ENCODE data around the gene LMO1.

Gene LMO1

GRCh38 chr11:8242499-8243280, 21.0 kb downstream of the LMO1 start:
- TF ChIP-seq, protein P1, sequence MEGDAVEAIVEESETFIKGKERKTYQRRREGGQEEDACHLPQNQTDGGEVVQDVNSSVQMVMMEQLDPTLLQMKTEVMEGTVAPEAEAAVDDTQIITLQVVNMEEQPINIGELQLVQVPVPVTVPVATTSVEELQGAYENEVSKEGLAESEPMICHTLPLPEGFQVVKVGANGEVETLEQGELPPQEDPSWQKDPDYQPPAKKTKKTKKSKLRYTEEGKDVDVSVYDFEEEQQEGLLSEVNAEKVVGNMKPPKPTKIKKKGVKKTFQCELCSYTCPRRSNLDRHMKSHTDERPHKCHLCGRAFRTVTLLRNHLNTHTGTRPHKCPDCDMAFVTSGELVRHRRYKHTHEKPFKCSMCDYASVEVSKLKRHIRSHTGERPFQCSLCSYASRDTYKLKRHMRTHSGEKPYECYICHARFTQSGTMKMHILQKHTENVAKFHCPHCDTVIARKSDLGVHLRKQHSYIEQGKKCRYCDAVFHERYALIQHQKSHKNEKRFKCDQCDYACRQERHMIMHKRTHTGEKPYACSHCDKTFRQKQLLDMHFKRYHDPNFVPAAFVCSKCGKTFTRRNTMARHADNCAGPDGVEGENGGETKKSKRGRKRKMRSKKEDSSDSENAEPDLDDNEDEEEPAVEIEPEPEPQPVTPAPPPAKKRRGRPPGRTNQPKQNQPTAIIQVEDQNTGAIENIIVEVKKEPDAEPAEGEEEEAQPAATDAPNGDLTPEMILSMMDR (conservative IDR thresholded peaks at IDR 0.05; ENCODE audit: low read depth, low read length) = no peak
- H3K4me3 ChIP-seq (ENCODE audit: low read length) = no peak overlapping the region
- no peak for DNase-seq (ENCODE audit: low read depth)

GRCh38 chr11:8242118-8242475, 21.6 kb downstream of the LMO1 start:
- TF ChIP-seq, protein P1 (conservative IDR thresholded peaks at IDR 0.05; ENCODE audit: low read depth, low read length) = no peak
- no peak for DNase-seq (ENCODE audit: low read depth)
- H3K4me3 ChIP-seq (ENCODE audit: low read length) = no peak overlapping the region

DNA sequence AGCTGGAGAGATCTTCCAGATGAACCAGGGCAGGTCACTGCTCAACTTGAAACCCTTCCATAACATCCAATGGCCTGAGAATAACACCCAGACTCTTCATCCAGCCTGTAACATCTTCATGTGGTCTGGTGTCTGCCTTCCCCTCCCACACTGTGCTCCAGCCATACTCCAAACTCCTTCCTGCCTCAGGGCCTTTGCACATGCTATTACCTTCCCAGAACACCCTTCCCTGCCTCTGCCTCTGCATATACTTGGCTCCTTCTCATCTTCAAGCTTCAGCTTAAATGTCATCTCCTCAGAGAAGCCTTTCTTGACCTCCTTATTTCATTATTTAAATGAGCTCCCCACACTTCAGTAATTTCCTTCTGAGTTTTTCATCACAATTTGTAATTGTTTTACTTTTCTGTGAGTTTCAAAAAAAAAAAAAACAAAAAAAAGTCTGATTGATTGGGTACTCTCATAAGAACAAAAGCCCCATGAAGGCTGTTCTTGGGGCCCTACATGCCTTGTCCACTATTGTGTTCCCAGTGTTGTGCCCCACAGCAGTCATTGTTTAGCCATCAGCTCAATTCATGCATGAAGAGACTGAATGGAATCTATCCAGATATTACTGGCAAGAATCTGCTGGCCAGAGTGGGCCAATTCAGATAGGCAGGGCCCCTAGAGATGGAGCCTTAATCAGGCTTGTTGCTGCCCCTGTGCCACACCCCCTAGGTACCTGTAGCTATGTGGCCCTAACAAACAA, 22.1 kb downstream of the LMO1 start:
- DNase-seq (ENCODE audit: low read depth) = no peak
- no peak overlapping the region for H3K4me3 ChIP-seq (ENCODE audit: low read length)
- TF ChIP-seq, protein P1 (conservative IDR thresholded peaks at IDR 0.05; ENCODE audit: low read depth, low read length) = no peak

GRCh38 chr11:8239536-8240228, 24.0 kb downstream of the LMO1 start:
- no peak overlapping the region for H3K4me3 ChIP-seq (ENCODE audit: low read length)
- TF ChIP-seq, protein P1 (conservative IDR thresholded peaks at IDR 0.05; ENCODE audit: low read depth, low read length) = no peak
- DNase-seq (ENCODE audit: low read depth) = no peak

DNA sequence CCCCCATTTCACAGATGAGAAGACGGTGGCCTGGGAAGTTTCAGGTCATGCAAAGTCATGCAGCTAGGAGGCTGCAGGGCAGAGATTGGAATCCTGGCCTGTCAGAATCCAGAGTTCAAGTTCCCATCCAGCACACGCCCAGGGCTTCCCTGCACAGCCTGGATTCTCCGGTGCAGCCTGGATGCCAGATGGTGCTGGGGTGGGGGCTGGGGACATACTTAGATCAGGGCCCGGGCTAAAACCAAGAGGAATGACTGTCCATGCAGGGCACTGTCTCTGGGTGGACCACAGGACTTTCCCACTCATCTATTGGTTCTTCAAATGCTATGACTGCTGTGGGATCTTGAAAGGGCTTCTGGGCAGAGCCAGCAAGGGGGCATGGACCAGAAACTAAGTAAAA, 24.6 kb downstream of the LMO1 start:
- TF ChIP-seq, protein P1 (conservative IDR thresholded peaks at IDR 0.05; ENCODE audit: low read depth, low read length) = no peak
- DNase-seq (ENCODE audit: low read depth) = no peak
- H3K4me3 ChIP-seq (ENCODE audit: low read length) = no peak overlapping the region

GRCh38 chr11:8237453-8237852, 26.2 kb downstream of the LMO1 start:
- TF ChIP-seq, protein P1 (conservative IDR thresholded peaks at IDR 0.05; ENCODE audit: low read depth, low read length) = no peak

More at GRCh38 chr11:8237453-8237852, 26.2 kb downstream of the LMO1 start:
- DNase-seq (ENCODE audit: low read depth) = no peak
- no peak overlapping the region for H3K4me3 ChIP-seq (ENCODE audit: low read length)
